Measurements from ENCODE around the gene RAP1GAP2. TPM values are rescaled to one million over a fixed set of nuclear protein-coding genes. Genes with fewer than 3 reads are reported as not detected.

Gene RAP1GAP2
- total and polyA plus RNA-seq, 11 donors = 13.5 to 44.1 (median 34.3) TPM

DNA sequence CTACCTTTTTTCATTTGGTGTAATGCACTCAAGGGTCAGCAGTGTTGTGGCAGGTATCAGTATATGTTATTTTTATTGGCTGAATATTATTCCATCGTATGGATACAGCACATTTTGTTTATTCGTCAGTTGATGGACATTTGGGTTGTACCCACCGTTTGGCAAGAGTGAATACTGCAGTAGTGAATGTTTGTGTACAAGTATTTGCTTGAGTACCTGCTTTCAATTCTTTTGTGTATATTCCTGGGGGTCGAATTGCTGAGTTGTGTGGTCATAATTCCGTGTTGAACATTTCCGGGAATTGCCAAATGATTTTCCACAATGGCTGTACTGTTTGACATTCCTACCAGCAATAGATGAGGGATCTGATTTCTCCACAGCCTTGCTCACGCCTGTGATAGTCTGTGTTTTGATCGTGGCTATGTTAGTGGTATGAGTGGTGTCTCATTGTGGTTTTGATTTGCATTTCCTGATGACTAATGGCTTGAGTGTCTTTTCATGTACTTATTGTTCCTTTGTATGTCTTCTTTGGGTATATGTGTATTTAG is 158.7 kb downstream of the RAP1GAP2 start:
- H3K4me3 ChIP-seq = no peak overlapping the region
- H3K9me3 ChIP-seq = no peaks in the 10 kb centered on the region
- no peaks in the 10 kb centered on the region for H3K27me3 ChIP-seq
- TF ChIP-seq, protein P1, sequence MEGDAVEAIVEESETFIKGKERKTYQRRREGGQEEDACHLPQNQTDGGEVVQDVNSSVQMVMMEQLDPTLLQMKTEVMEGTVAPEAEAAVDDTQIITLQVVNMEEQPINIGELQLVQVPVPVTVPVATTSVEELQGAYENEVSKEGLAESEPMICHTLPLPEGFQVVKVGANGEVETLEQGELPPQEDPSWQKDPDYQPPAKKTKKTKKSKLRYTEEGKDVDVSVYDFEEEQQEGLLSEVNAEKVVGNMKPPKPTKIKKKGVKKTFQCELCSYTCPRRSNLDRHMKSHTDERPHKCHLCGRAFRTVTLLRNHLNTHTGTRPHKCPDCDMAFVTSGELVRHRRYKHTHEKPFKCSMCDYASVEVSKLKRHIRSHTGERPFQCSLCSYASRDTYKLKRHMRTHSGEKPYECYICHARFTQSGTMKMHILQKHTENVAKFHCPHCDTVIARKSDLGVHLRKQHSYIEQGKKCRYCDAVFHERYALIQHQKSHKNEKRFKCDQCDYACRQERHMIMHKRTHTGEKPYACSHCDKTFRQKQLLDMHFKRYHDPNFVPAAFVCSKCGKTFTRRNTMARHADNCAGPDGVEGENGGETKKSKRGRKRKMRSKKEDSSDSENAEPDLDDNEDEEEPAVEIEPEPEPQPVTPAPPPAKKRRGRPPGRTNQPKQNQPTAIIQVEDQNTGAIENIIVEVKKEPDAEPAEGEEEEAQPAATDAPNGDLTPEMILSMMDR (IDR thresholded peaks at IDR 0.05) = no peak
- no peak for TF ChIP-seq POLR2A (IDR thresholded peaks at IDR 0.05)
- no peaks in the 10 kb centered on the region for H3K36me3 ChIP-seq
- H3K4me1 ChIP-seq = peaks cover 0 to 17% (median 0%) of the 10 kb centered on the region in 12 donors
- intact Hi-C loops (cut with DNase I) = no loop called here
- 74 to 78% (median 75%) methylated on average over 8 of the region's 8 CpGs for WGBS, 4 donors
- DNase-seq = no peak
- no peak overlapping the region for H3K27ac ChIP-seq
- ATAC-seq = no peak

DNA sequence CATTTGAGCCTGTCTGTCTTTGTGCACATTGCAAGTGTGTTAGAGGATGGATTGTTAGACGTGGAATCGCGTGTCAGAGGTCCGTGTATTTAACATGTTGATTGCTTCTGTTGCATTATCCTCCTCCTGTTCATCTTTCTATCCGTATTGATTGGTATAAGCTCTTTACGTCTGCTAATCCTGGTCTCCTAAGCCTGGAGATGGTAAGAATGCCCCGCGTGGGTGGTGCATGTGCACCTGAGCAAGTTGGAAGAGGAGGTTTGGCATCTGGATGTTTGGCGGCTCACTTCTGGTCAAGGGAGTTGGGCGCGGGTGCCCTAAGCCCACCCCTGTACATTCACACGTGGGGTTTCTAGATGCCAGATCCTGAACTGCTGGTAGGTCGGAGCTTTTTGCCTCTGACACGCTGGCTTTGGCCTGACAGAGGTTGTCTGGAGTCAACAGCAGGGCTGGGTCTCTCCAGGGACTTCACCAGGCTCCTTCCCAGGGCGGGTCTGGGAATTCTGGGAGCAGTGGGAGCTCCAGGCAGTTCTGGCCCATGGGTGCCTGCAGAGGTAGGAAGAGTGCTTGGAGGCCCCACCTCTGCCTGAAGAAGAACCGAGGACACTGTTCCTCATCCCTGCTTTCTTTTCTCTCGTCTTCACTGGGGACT is 159.8 kb downstream of the RAP1GAP2 start:
- intact Hi-C loops (cut with DNase I) = no loop called here
- peaks cover 0 to 17% (median 0%) of the 10 kb centered on the region in 12 donors for H3K4me1 ChIP-seq
- 87 to 90% (median 89%) methylated on average over 17 of the region's 17 CpGs for whole genome bisulfite sequencing, 4 donors
- no peaks in the 10 kb centered on the region for H3K36me3 ChIP-seq
- ATAC-seq = no peak
- H3K4me3 ChIP-seq = no peak overlapping the region
- no peaks in the 10 kb centered on the region for H3K27me3 ChIP-seq
- no peaks in the 10 kb centered on the region for H3K9me3 ChIP-seq
- no peak for DNase-seq
- TF ChIP-seq, protein P1 (IDR thresholded peaks at IDR 0.05) = no peak
- TF ChIP-seq POLR2A (IDR thresholded peaks at IDR 0.05) = no peak
- no peak overlapping the region for H3K27ac ChIP-seq

DNA sequence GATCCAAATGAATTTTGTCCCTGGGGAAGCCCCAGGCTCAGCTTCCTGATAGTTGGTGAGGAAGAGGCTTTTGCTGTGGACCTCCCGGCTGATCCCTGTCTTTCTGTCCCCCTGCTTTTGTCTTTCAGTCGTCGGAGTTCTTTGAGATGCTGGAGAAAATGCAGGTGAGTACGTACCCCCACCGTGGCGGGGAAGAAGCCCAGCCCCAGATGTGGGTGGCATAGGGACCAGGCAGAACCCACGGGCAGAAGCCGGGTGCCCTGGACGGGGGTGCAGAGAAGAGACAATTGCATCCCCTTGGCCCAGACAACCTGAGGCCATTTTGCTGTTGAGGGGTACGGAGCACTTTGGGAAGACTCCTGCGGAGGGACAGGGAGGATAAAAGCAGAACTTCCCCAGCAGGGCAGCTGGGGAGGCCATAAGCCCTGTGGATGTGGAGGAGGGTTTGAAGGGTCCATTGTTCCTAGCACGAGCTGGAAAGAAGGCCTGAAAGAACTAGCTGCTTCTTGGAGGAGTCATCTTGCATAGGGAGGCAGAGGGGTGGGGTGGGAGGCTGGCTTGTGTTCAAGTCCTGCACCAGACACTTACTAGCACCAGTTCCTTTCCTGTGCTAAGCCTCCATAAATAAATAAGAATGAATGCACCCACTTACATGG is 161.5 kb downstream of the RAP1GAP2 start:
- H3K4me3 ChIP-seq = no peak overlapping the region
- H3K4me1 ChIP-seq = peaks cover 0 to 17% (median 0%) of the 10 kb centered on the region in 12 donors
- H3K36me3 ChIP-seq = no peaks in the 10 kb centered on the region
- ATAC-seq = no peak
- no peak for TF ChIP-seq POLR2A (IDR thresholded peaks at IDR 0.05)
- TF ChIP-seq, protein P1 (IDR thresholded peaks at IDR 0.05) = no peak
- WGBS, 4 donors = 88 to 92% (median 91%) methylated on average over 12 of the region's 12 CpGs
- H3K27ac ChIP-seq = no peak overlapping the region
- DNase-seq = no peak
- H3K9me3 ChIP-seq = no peaks in the 10 kb centered on the region
- no peaks in the 10 kb centered on the region for H3K27me3 ChIP-seq
- intact Hi-C loops (cut with DNase I) = no loop called here

DNA sequence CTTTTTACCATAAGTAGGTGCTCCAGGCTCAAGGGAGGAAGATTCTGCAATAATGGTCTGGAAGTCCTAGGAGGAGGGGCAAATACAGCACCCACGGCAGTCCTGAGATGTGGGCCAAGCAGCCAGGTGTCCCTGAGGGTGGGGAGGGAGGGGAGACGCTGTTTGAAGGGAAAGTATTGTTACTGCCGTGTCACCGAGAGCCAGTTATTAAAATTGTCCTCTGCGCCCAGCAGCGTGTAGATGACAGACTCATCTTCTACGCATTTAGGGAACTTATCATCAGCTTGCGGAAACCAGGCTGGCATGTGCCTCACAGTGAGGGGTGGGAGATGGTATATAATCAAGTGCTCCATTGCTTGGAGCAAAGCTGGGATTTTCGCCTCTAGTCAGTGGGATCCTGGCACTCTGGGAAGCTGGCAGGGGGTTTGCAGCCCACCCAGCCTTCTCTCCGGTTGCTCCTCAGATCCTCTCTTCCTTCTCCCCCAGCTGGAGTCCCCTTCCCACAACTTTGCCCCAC is 162.5 kb downstream of the RAP1GAP2 start:
- DNase-seq (no peak), ATAC-seq (no peak)
- WGBS, 4 donors = 90 to 97% (median 92%) methylated on average over 9 to 10 of the region's 10 CpGs
- Histone ChIP-seq H3K4me1 (peaks cover 0 to 17% (median 0%) of the 10 kb centered on the region in 12 donors), H3K27ac (no peak overlapping the region), H3K9me3 (no peaks in the 10 kb centered on the region), H3K4me3 (no peak overlapping the region), H3K27me3 (no peaks in the 10 kb centered on the region), H3K36me3 (no peaks in the 10 kb centered on the region)
- TF ChIP-seq, protein P1 (IDR thresholded peaks at IDR 0.05) = no peak
- no peak for TF ChIP-seq POLR2A (IDR thresholded peaks at IDR 0.05)
- intact Hi-C loops (cut with DNase I) = no loop called here

Measured in heart left ventricle (tissue), 16 donors.